HG03135 (cell line): ENCODE data around the gene CDC45.
"Not testable (repeated sequence)": the region's sequence is repeated elsewhere in the genome, so short reads cannot be mapped to it uniquely, and the experiment has no call there.

ENCODE experiments used
- ATAC-seq: cut with Tn5 transposase; IDR thresholded peaks from one replicate; pipeline ENCODE4 v1.9.1; 2021; ENCODE audit warnings: mild to moderate bottlenecking, moderate library complexity; ENCODE audit not compliant: unreplicated experiment

The CDC45 gene

DNA sequence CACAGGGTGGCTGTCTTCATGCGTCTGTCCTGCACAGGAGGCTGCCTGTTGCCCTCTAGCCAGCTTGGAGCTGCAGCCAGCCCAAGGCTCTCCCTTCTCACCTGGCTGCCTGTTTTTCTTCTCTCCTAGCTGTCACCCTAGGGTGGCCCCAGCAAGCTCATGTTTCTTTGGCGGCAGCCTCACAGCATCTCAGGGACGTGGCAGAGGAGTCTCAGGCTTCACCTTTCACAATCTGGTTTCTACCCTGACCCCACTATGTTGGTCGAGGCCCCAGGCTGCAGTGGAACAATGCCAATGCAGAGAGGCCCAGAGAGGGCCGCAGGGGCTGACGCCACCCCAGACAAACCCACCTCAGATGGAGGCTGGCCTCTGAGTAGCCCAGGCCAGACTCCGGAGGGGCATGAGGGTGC is 47.0 kb downstream of the CDC45 start:
- no peak for ATAC-seq

DNA sequence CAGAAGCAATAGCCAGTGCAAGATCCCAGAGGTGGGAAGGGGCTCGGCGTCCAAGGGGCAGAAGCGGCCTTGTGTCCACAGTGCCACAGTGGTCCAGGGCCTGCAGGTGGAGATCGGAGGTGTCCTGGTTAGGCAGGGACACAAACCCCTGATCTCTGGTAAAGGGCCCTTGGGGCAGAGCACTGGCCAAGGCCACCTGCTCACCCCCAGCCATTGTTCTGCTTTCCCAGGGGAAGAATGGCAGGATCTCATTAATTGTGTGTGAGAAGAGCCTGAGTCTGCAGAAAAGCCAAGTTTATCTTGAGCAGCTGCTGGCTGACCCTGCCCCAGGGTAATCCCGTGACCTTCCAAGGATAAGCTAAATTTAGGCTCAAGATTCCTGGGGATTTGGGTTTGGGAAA is 47.6 kb downstream of the CDC45 start:
- no peak for ATAC-seq

DNA sequence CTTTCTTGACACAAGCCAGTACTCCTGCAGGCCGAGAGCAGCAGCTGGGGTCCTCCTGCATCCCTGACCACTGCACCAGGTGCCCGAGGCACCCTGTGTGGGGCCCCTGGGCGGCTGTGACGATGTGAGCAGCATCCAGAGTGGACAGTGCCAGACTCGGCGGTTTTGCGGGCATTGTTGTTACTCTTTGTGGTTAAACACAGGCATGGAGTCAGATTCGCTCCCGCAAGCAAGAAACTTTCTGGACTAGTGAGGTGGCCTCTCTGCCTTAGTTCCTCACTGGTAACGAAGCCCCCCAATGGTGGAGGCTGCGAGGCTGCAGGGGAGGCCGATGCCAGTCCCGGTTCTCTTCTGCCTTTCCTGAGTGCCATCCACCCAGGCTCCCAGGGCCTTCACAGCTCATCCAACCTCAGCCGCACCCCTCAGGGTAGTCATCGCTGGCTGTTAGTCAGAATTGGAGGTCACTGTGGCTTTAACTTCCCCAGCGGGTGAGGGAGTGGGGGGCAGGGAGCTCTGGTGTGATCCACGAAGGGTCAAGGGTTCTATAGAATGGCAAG is 48.2 kb downstream of the CDC45 start:
- no peak for ATAC-seq

DNA sequence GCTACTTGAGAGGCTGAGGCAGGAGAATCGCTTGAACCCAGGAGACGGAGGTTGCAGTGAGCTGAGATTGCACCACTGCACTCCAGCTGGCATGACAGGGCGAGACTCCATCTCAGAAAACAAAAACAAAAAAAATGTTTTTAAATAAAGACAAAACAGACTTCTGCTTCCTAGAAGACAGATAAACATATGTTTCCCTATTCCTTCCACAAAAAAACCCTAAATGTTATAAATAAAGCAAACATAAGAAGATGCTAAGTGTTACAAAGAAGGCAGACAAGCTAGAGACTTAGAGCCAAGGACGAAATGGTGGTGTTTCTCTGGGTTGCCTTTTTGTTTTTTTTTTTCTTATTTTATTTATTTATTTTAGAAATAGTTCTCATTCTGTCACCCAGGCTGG is 50.1 kb downstream of the CDC45 start:
- no peak for ATAC-seq

DNA sequence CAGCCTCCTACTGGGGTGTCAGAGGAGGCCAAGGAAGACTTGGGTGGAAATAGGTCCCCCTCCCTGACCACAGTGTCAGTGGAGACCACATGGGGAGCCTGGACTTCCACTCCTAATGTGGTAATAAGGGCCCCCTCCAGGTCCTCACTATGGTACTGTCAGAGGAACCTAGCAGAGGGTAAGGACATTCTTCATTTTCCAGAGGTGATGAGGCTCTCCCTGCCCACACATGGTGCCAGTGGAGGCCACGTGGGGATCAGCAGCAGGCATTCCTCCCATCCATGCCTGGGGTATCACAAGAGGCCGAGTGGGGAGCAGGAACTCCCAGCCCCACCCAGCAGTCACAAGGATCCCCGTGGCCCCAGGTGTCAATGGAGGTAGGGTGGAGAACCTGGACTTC is 51.0 kb downstream of the CDC45 start:
- no peak for ATAC-seq

DNA sequence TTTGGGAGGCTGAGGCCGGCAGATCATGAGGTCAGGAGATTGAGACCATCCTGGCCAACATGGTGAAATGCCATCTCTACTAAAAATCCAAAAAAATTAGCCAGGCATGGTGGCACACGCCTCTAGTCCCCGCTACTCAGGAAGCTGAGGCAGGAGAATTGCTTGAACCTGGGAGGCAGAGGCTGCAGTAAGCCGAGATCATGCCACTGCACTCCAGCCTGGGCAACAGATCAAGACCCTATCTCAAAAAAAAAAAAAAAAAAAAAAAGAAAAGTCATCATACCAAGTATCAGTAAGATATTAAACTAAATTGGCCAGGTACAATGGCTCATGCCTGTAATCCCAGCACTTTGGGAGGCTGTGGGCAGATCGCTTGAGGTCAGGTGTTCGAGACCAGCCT is 51.6 kb downstream of the CDC45 start:
- not testable (repeated sequence) for ATAC-seq

DNA sequence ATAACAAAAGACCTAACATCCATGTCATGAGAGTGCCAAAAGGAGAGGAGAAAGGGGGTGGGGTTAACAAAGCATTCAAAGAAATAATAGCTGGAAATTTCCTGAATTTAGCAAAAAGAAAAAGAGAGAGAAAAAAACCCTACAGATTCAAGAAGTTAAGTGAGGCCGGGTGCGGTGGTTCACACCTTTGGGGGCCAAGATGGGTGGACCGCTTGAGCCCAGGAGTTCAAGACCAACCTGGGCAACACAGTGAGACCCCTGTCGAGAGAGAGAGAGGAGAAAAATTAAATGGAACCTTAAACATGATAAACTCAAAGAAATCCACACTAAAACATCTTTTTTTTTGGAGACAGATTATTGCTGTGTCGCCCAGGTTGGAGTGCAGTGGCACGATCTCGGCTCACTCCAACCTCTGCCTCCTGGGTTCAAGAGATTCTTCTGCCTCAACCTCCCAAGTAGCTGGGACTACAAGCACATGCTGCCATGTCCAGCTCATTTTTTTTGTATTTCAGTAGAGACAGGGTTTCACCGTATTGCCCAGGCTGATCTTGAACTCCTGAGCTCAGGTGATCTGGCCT is 53.4 kb downstream of the CDC45 start:
- ATAC-seq = no peak

DNA sequence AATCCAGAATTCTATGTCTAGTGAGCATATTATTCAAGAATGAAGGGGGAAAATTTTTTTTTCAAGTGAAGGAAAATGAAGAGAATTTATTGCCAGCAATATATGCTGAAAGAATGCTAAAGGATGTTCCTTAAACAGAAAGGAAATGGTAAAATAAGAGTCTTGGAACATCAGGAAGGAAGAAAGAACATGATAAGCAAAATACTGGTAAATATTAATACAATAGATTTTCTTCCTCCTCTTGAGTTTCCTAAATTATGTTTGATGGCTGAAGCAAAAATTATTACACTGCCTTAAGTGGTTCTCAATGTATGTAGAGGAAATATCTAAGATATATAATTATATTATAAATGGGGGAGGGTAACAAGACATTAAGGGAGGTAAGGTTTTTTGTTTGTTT is 54.1 kb downstream of the CDC45 start:
- no peak for ATAC-seq

DNA sequence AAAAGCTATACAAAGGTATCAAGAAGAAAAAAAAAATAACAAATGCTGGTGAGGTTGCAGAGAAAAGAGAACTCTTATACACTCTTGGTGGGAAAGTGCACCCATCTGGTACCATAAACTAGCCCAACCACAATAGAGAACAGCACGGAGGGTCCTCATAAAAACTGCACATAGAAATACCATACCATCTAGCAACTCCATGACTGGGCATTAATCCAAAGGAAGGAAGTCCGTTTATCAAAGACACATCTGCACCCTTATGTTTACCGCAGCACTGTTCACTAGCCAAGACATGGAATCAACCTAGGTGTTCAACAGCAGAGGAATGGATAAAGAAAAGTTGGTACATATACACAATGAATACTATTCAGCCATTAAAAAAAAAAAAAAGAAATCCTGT is 55.3 kb downstream of the CDC45 start:
- no peak for ATAC-seq

DNA sequence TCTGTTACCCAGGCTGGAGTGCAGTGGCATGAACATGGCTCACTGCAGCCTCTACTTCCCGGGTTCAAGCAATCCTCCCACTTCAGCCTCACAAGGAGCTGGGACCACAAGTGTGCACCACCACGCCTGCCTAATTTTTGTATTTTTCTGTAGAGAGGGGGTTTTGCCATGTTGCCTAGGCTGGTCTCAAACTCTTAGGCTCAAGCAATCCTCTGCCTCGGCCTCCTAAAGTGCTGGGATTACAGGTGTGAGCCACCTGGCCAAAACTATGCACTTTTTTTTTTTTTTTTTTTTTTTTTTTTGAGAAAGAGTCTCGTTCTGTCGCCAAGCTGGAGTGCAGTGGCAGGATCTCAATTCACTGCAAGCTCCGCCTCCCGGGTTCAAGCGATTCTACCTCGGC is 56.8 kb downstream of the CDC45 start:
- no peak for ATAC-seq

DNA sequence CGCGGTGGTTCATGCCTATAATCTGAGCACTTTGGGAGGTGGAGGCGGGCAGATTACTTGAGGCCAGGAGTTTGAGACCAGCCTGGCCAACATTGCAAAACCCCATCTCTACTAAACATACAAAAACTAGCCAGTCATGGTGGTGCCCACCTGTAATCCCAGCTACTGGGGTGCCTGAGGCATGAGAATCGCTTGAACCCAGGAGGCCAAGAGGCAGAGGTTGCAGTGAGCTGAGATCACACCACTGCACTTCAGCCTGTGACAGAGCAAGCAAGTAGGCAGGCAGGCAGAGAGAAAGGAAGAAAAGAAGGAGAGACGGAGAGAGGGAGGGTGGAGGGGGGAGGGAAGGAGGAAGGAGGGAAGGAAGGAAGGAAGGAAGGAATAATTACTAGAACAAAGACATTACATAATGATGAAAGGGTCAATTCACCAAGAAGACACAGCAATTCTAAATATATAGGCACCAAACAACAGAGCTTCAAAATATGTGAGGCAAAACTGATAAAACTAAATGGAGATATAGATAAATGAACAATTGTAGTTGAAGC is 58.3 kb downstream of the CDC45 start:
- ATAC-seq = no peak

DNA sequence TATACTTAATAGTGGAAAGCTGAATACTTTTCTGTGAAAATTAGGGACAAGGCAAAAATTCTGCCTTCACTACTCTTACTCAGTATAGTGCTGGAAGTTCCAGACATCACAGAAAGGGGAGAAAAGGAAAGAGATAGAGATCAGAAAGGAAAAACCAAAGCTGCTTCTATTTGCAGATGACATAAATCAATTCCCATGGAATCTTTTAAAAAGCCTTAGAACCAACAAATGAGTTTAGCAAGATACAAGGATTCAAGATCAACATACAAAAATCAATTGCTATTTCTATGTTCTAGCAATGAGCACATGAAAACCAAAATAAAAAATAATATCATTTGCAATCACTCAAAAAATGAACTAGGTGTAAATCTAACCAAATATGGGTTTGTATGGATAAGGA is 60.7 kb downstream of the CDC45 start:
- no peak for ATAC-seq

DNA sequence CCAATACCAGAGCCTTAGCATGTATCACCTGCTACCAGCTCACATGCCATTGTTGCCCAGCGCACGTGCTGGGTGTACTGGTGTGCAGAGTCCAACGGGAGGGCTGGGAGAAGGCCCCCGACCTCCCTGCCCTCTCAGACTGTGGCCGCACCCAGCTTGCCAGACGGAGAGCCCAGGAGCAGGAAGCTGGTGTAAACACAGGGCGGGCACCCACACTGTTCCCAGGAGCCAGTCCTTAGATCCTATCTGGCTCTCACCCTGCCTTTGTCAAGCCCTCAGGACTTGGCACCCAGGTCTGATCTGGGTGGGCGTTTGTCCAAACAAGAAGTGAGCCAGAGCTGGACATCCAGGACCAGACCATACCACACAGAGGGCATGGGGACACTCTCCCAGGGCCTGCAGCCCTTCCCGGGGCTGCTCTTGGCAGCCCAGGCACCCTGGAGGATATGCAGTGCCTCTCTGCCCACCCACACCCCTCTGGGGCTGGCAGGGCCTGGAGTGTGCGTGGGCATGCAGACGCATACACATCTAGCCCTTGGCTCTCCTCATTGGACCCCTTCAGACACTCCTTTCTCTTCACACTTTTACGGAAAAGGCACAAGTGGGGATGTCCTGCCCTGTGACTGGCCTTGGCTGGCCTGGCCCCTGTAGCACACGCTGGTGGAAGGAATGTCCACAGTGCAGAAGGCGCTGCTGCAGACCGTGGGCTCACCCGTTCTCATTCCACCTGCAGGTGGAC is 64.4 kb downstream of the CDC45 start:
- no peak for ATAC-seq

DNA sequence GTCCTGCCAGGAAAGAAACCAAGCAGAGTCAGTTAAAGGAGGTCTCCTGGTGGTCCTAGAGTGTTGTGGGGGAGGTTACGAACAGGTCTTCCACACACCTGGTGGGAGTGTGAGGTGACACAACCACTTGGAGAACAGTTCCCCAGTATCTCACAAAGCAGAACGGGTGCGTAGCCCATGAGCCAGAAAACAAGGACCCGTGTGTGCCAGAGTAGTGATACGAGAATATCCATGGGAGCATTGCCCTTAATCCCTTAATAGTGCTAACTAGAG is 66.2 kb downstream of the CDC45 start:
- ATAC-seq = no peak

DNA sequence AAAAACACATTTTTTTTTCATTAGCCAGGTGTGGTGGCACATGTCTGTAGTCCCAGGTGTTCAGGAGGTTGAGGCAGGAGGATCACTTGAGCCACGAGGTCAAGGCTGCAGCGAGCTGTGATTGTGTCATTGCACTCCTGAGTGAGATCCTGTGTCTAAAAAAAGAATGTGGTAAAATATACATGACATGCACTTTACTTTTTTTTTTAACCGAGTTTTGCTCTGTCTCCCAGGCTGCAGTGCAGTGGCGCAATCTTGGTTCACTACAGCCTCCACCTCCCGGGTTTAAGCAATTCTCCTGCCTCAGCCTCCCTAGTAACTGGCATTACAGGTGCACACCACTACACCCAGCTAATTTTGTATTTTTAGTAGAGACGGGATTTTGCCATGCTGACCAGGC is 67.0 kb downstream of the CDC45 start:
- no peak for ATAC-seq

DNA sequence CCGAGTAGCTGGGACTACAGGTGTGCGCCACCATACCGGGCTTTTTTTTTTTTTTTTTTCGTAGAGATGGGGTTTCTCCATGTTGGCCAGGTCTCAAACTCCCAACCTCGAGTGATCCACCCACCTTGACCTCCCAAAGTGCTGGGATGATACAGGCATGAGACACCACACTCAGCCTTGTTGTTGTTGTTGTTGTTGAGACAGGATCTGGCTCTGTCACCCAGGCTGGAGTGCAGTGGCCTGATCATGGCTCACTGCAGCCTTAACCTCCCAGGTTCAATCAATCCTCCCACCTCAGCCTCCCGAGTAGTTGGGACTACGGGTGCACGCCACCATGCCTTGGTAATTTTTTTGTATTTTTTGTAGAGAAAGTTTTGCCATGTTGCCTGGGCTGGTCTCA is 67.9 kb downstream of the CDC45 start:
- no peak for ATAC-seq

DNA sequence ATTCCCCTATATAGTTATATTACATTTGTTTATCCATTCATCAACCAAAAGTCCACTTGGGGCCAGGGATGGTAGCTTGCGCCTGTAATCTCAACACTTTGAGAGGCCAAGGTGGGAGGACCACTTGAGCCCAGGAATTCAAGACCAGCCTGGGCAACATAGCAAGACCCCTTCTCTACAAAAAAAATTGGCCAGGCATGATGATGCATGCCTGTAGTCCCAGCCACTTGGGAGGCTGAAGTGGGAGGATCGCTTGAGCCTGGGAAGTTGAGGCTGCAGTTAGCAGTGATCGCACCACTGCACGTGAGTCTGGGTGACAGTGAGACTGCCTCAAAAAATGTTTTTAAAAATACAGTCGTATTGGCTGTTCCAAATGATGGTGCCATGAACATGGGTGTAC is 68.7 kb downstream of the CDC45 start:
- ATAC-seq = not testable (repeated sequence)

DNA sequence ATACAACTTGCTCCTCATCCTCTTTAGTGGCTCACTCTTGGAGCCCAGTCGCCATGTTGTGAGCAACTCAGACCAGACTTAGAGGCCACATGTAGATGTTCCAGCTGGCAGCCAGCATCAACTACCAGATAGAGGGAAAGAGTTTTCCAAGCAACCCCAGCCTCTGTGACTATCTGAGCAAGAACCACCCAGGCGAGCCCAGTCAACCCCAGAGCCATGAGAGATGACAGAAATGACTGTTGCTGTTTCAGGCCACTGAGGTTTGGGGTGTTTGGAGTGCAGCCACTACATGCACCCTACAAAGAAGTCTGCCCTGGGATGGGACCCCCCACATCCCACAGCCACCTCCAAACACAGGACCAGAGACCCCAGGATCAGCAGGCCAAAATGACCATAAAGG is 69.2 kb downstream of the CDC45 start:
- no peak for ATAC-seq

DNA sequence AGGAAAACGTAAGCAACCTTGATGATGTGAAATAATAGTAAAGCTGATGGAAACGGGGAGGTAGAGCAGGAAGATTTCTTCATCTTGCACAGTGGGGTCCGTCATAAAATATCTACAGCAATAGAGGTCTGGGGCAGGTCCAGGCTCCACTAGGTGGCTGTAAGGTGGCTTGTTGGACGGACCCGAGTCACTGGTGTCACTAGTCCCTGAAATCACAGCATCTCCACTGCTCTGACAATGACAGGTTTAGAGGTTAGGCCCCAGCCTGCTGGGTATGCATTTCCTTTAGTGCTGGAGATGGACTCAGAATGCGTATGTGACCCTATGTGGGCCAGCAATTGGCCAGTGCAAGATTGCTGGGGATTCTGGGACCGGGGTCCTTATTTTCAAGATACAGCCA is 69.7 kb downstream of the CDC45 start:
- ATAC-seq = no peak

DNA sequence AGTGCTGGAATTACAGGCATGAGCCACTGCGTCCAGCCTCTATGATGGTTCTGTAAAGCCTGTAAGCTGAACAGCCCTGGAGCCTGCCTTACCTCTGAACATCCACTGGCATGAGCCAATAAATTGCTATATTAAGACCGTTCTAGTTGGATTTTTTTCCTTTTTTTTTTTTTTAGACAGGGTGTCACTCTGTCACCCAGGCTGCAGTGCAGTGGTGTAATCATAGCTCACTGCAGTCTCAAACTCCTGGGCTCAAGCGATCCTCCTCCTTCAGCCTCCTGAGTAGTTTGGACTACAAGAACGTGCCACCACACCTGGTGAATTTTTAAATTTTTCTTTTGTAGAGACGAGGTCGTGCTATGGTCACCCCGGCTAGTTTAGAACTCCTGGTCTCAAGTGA is 70.7 kb downstream of the CDC45 start:
- ATAC-seq = no peak

DNA sequence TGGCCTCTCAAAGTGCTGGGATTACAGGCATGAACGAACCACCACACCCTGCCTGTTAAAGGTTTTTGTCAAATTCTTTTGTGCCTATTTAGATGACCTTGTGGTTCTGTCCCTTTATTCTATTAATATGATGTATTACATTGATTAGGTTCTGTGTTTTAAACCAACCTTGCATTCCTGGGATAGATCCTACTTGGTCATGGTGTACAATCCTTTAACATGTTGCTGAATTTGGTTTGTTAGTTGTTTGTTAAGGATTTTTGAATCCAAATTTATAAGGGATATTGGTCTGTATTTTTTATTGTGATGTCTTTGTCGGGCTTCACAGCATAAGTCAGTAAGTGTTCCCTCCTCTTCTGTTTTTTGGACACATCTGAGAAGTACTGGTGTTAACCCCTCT is 73.5 kb downstream of the CDC45 start:
- no peak for ATAC-seq

DNA sequence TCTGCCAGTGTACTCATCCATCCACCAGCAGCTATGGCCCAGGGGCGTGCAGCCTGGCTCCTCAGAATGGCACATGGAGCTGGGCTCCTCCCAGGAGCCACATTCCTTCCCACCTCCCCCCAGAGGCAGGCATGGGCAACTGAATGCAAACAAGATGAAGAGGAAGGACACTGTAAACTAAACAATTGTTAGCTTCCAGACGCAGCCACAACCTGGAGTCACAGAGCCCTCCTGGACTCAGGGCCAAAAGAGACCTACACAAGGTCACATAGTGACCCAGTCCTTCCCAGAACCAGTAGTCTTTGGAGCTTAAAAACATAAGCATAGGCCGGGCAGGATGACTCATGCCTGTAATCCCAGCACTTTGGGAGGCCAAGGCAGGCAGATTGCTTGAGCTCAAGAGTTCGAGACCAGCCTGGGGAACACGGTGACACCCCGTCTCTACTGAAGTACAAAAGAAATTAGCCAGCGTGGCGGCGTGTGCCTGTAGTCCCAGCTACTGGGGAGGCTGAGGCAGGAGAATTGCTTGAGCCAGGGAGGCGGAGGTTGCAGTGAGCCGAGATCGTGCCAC is 75.2 kb downstream of the CDC45 start:
- no peak for ATAC-seq
